Testis (tissue), 3 donors: ENCODE results near the gene TMEM80. TPM values are rescaled to one million over a fixed set of nuclear protein-coding genes. Genes with fewer than 3 reads are reported as not detected.

Experiments used
- DNase-seq: peaks from one replicate; pipeline ENCODE4 v3.0.0-alpha.2; 2019
- H3K27ac ChIP-seq, 2 donors: fragments of 200-600 bp; sonication (generic); one replicate each; pipeline ENCODE4 v1.5.1; 2019
- H3K27me3 ChIP-seq: fragments of 200-600 bp; sonication (generic); one replicate; pipeline ENCODE4 v1.5.1; 2019
- H3K36me3 ChIP-seq: fragments of 200-600 bp; sonication (generic); one replicate; pipeline ENCODE4 v1.5.1; 2017; ENCODE audit warnings: low read depth; ENCODE audit errors: missing control alignments
- H3K4me1 ChIP-seq: fragments of 200-600 bp; sonication (generic); one replicate; pipeline ENCODE4 v1.5.1; 2019
- H3K4me3 ChIP-seq, 2 donors: fragments of 200-600 bp; sonication (generic); one replicate each; pipeline ENCODE4 v1.5.1; 2017 to 2019
- H3K9me3 ChIP-seq: fragments of 200-600 bp; sonication (generic); one replicate; pipeline ENCODE4 v1.5.1; 2017
- CTCF ChIP-seq, 3 experiments: fragments of 450-650 bp in 2 of 3; fragments of 200-600 bp in 1 of 3; sonication (generic) in 1 of 3; IDR thresholded peaks; one replicate each; pipeline ENCODE4 v1.5.1; 2016 to 2019; ENCODE audit warnings: antibody characterized with exemption in 3 of 3, mild to moderate bottlenecking in 2 of 3, moderate library complexity in 1 of 3
- POLR2A ChIP-seq: fragments of 450-650 bp; IDR thresholded peaks from one replicate; pipeline ENCODE4 v1.6.1; 2017; ENCODE audit warnings: antibody characterized with exemption, mild to moderate bottlenecking, moderate library complexity
- WGBS, 2 donors: methylation state at CpG; one replicate each; pipeline ENCODE4 v1.1.5; 2018; 5-methylcytosine and 5-hydroxymethylcytosine counted together
- intact Hi-C: fragments of 100-400 bp; cut with DNase I; formaldehyde crosslinking; loops from one replicate; pipeline ENCODE4 v1.15.1; 2023; ENCODE audit warnings: low total_unique reads
- polyA plus RNA-seq: library from polyadenylated mRNA; stranded (reverse); fragments of 350-450 nt; fragmentation: Illumina TruSeq; extraction: RNeasy Lipid Tissue Mini Kit (QIAGEN cat#74804); gene quantifications from one replicate; pipeline ENCODE4 v1.2.3, GENCODE V29; 2014; ENCODE audit warnings: low read depth, low replicate concordance; ENCODE audit not compliant: insufficient read depth
- total RNA-seq, 2 donors: library from RNA; depleted of rRNA; stranded (reverse); fragments of >200 nt; gene quantifications; one replicate each; pipeline ENCODE4 v1.2.3, GENCODE V29; 2016

Gene TMEM80
- total and polyA plus RNA-seq, 3 donors from 2014 or later = 38.9 to 74.5 (median 72.8) TPM

- Histone ChIP-seq H3K4me1 (peaks cover 47% of the 10 kb centered on the region), H3K27me3 (no peaks in the 10 kb centered on the region), H3K4me3 (no peak overlapping the region), H3K27ac (no peak overlapping the region), H3K9me3 (no peaks in the 10 kb centered on the region), H3K36me3 (no peaks in the 10 kb centered on the region)
- TF ChIP-seq CTCF (IDR thresholded peaks at IDR 0.05) = no peak
- no peak for TF ChIP-seq POLR2A
- intact Hi-C loops = loop anchor here (10.0 kb wide), 1 partner anchor 170 kb away; no protein-coding TSS in a partner anchor
- no peak for DNase-seq
- WGBS, 2 donors = 68 to 73% methylated on average over 17 to 18 of the region's 18 CpGs
Measured at GRCh38 chr11:724778-725386, 29.3 kb downstream of the TMEM80 start.

GRCh38 chr11:725624-726202 lies 30.1 kb downstream of the TMEM80 start:
- Histone ChIP-seq H3K4me3 (peak overlapping the region in 1 of 2 donors; percentile 4), H3K9me3 (no peaks in the 10 kb centered on the region), H3K36me3 (no peaks in the 10 kb centered on the region), H3K27me3 (no peaks in the 10 kb centered on the region), H3K27ac (peak overlapping the region in 1 of 2 donors; percentile 83), H3K4me1 (peaks cover 45% of the 10 kb centered on the region)
- no peak for DNase-seq
- intact Hi-C loops = loop anchor here (10.0 kb wide), 1 partner anchor 171 kb away; no protein-coding TSS in a partner anchor
- TF ChIP-seq POLR2A (no peak), CTCF (IDR thresholded peaks at IDR 0.05) (no peak)
- WGBS, 2 donors = 11 to 15% methylated on average over 6 to 29 of the region's 53 CpGs

- Histone ChIP-seq H3K4me1 (peaks cover 38% of the 10 kb centered on the region), H3K4me3 (peak overlapping the region in 1 of 2 donors; percentile 4), H3K27ac (peak overlapping the region; percentile 66 to 83), H3K27me3 (no peaks in the 10 kb centered on the region), H3K9me3 (no peaks in the 10 kb centered on the region), H3K36me3 (no peaks in the 10 kb centered on the region)
- TF ChIP-seq POLR2A = no peak
- TF ChIP-seq CTCF (IDR thresholded peaks at IDR 0.05) = no peak
- peak; percentile 60 for DNase-seq
- WGBS, 2 donors = 7 to 8% methylated on average over 12 to 61 of the region's 61 CpGs
- intact Hi-C loops = loop anchor here (10.0 kb wide), 1 partner anchor 172 kb away; no protein-coding TSS in a partner anchor
Measured at GRCh38 chr11:726278-727220, 30.9 kb downstream of the TMEM80 start.

- intact Hi-C loops = loop anchor here (10.0 kb wide), 1 partner anchor 172 kb away; no protein-coding TSS in a partner anchor
Measured at GRCh38 chr11:727281-727701, 31.7 kb downstream of the TMEM80 start.

More at GRCh38 chr11:727281-727701, 31.7 kb downstream of the TMEM80 start:
- H3K36me3 ChIP-seq = no peaks in the 10 kb centered on the region
- no peak overlapping the region for H3K4me3 ChIP-seq
- H3K4me1 ChIP-seq = peaks cover 38% of the 10 kb centered on the region
- no peak for DNase-seq
- H3K27ac ChIP-seq = peak overlapping the region; percentile 76 to 83
- no peak for TF ChIP-seq POLR2A
- no peak for TF ChIP-seq CTCF (IDR thresholded peaks at IDR 0.05)
- H3K27me3 ChIP-seq = no peaks in the 10 kb centered on the region
- H3K9me3 ChIP-seq = no peaks in the 10 kb centered on the region
- WGBS, 2 donors = 74 to 81% methylated on average over 5 to 12 of the region's 12 CpGs
